Body of pancreas (tissue), 4 donors: ENCODE results near the gene PIK3AP1.

Experiments
- CTCF ChIP-seq, 7 experiments: fragments of 450-650 bp in 4 of 7; fragments of 200-600 bp in 3 of 7; sonication (generic) in 3 of 7; IDR thresholded peaks; one replicate each; pipeline ENCODE4 v1.5.1; 2016 to 2019; ENCODE audit warnings: antibody characterized with exemption in 7 of 7
- POLR2A ChIP-seq, 3 donors: fragments of 450-650 bp; IDR thresholded peaks; one replicate each; pipeline ENCODE4 v1.6.1; 2016; ENCODE audit warnings: antibody characterized with exemption in 3 of 3, mild to moderate bottlenecking in 2 of 3

- TF ChIP-seq CTCF (IDR thresholded peaks at IDR 0.05) (no peak), POLR2A (IDR thresholded peaks at IDR 0.05) (no peak)
These were observed 128.4 kb downstream of the PIK3AP1 start for GRCh38 chr10:96591946-96592345.
